ENCODE data around the gene CPLX1. TPM values are rescaled to one million over a fixed set of nuclear protein-coding genes. Genes with fewer than 3 reads are reported as not detected.

The CPLX1 gene
- total RNA-seq, 2 experiments from 2014 or later = 1.5 TPM

GRCh38 chr4:786074-786741 lies 39.7 kb downstream of the CPLX1 start:
- ChIA-PET CTCF (no interaction called here), POLR2A (no interaction called here)
- no peak overlapping the region for H3K27ac ChIP-seq (ENCODE audit: low read depth in 1 of 2, low read length in 2 of 2)
- no peaks in the 10 kb centered on the region for H3K36me3 ChIP-seq (ENCODE audit: insufficient read depth, low read length)
- H3K27me3 ChIP-seq (ENCODE audit: control insufficient read depth in 1 of 2, insufficient read depth in 2 of 2, low read length in 2 of 2) = peaks cover 26 to 44% of the 10 kb centered on the region in 2 experiments
- peaks cover 30% of the 10 kb centered on the region for H3K4me1 Mint-ChIP-seq (ENCODE audit: low read depth)
- intact Hi-C loops (cut with DNase I, micrococcal nuclease) = loop anchor here in 1 of 2 experiments (10.0 kb wide), 1 partner anchor 799 kb away; no protein-coding TSS in a partner anchor
- TF ChIP-seq, protein P1, sequence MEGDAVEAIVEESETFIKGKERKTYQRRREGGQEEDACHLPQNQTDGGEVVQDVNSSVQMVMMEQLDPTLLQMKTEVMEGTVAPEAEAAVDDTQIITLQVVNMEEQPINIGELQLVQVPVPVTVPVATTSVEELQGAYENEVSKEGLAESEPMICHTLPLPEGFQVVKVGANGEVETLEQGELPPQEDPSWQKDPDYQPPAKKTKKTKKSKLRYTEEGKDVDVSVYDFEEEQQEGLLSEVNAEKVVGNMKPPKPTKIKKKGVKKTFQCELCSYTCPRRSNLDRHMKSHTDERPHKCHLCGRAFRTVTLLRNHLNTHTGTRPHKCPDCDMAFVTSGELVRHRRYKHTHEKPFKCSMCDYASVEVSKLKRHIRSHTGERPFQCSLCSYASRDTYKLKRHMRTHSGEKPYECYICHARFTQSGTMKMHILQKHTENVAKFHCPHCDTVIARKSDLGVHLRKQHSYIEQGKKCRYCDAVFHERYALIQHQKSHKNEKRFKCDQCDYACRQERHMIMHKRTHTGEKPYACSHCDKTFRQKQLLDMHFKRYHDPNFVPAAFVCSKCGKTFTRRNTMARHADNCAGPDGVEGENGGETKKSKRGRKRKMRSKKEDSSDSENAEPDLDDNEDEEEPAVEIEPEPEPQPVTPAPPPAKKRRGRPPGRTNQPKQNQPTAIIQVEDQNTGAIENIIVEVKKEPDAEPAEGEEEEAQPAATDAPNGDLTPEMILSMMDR (IDR thresholded peaks at IDR 0.05) = no peak
- no peak overlapping the region for H3K4me3 Mint-ChIP-seq
- H3K9me3 Mint-ChIP-seq = no peaks in the 10 kb centered on the region
- no peak overlapping the region for H3K27ac Mint-ChIP-seq
- DNase-seq (peak in 1 of 14 experiments; percentile 28), ATAC-seq (ENCODE audit: poor library complexity) (no peak)
- peaks cover 10% of the 10 kb centered on the region for H3K36me3 Mint-ChIP-seq (ENCODE audit: low read depth)
- H3K9me3 ChIP-seq (ENCODE audit: control insufficient read depth in 1 of 2, insufficient read depth in 1 of 2, low read length in 2 of 2) = peaks cover 0 to 16% of the 10 kb centered on the region in 2 experiments
- H3K4me3 ChIP-seq (ENCODE audit: low read length) = no peak overlapping the region
- peaks cover 40% of the 10 kb centered on the region for H3K4me1 ChIP-seq (ENCODE audit: insufficient read depth, low read length)
- H3K27me3 Mint-ChIP-seq = peaks cover 38% of the 10 kb centered on the region

GRCh38 chr4:785332-786073 lies 40.4 kb downstream of the CPLX1 start:
- no peak for ATAC-seq (ENCODE audit: poor library complexity)
- Mint-ChIP-seq H3K36me3 (ENCODE audit: low read depth) (peaks cover 13% of the 10 kb centered on the region), H3K4me1 (ENCODE audit: low read depth) (peaks cover 33% of the 10 kb centered on the region), H3K9me3 (no peaks in the 10 kb centered on the region), H3K27ac (no peak overlapping the region), H3K4me3 (peak overlapping the region; percentile 51), H3K27me3 (peaks cover 34% of the 10 kb centered on the region)
- POLR2A ChIA-PET = no interaction called here
- CTCF ChIA-PET = no interaction called here
- Histone ChIP-seq H3K4me3 (ENCODE audit: low read length) (peak overlapping the region; percentile 5), H3K9me3 (ENCODE audit: control insufficient read depth in 1 of 2, insufficient read depth in 1 of 2, low read length in 2 of 2) (peaks cover 0 to 16% of the 10 kb centered on the region in 2 experiments), H3K27ac (ENCODE audit: low read depth in 1 of 2, low read length in 2 of 2) (no peak overlapping the region), H3K27me3 (ENCODE audit: control insufficient read depth in 1 of 2, insufficient read depth in 2 of 2, low read length in 2 of 2) (peaks cover 26 to 43% of the 10 kb centered on the region in 2 experiments), H3K4me1 (ENCODE audit: insufficient read depth, low read length) (peaks cover 47% of the 10 kb centered on the region), H3K36me3 (ENCODE audit: insufficient read depth, low read length) (no peaks in the 10 kb centered on the region)
- TF ChIP-seq, protein P1 (IDR thresholded peaks at IDR 0.05) = no peak
- peak in 1 of 14 experiments; percentile 29 for DNase-seq
- intact Hi-C loops (cut with DNase I, micrococcal nuclease) = loop anchor here in 1 of 2 experiments (10.0 kb wide), 1 partner anchor 799 kb away; no protein-coding TSS in a partner anchor

- Mint-ChIP-seq H3K4me3 (peak overlapping the region; percentile 62), H3K9me3 (no peaks in the 10 kb centered on the region), H3K4me1 (ENCODE audit: low read depth) (peaks cover 42% of the 10 kb centered on the region), H3K36me3 (ENCODE audit: low read depth) (peaks cover 21% of the 10 kb centered on the region), H3K27ac (no peak overlapping the region), H3K27me3 (peaks cover 32% of the 10 kb centered on the region)
- ChIA-PET POLR2A (no interaction called here), CTCF (no interaction called here)
- TF ChIP-seq, protein P1 (IDR thresholded peaks at IDR 0.05) = no peak
- DNase-seq (peak in 1 of 14 experiments; percentile 31), ATAC-seq (ENCODE audit: poor library complexity) (no peak)
- H3K9me3 ChIP-seq (ENCODE audit: control insufficient read depth in 1 of 2, insufficient read depth in 1 of 2, low read length in 2 of 2) = peaks cover 0 to 16% of the 10 kb centered on the region in 2 experiments
- H3K27me3 ChIP-seq (ENCODE audit: control insufficient read depth in 1 of 2, insufficient read depth in 2 of 2, low read length in 2 of 2) = peaks cover 26 to 43% of the 10 kb centered on the region in 2 experiments
- peaks cover 4% of the 10 kb centered on the region for H3K36me3 ChIP-seq (ENCODE audit: insufficient read depth, low read length)
- peaks cover 55% of the 10 kb centered on the region for H3K4me1 ChIP-seq (ENCODE audit: insufficient read depth, low read length)
- H3K27ac ChIP-seq (ENCODE audit: low read depth in 1 of 2, low read length in 2 of 2) = no peak overlapping the region
- H3K4me3 ChIP-seq (ENCODE audit: low read length) = no peak overlapping the region
- intact Hi-C loops (cut with DNase I, micrococcal nuclease) = loop anchor here (5.0 to 10.0 kb wide), 6 partner anchors 107 to 800 kb away; partner anchors contain the start of genes DGKQ (in 1 of the 2), UVSSA (in 1 of the 2) and ZNF141 (in 1 of the 2)
Observed at GRCh38 chr4:784401-785331, 41.3 kb downstream of the CPLX1 start.

All from CD4-positive, alpha-beta T cell (primary cell).